HEK293 (cell line): ENCODE measurements around the gene ADAM8.
"Not testable (repeated sequence)": the region's sequence is repeated elsewhere in the genome, so short reads cannot be mapped to it uniquely, and the experiment has no call there.

Source experiments
- CTCF ChIA-PET: fragments of 350-600 bp; formaldehyde crosslinking; extraction: SDS; loops from one replicate; lab custom pipeline; 2021; ENCODE audit warnings: antibody characterized with exemption; lab: Yijun Ruan, JAX
- POLR2A ChIA-PET: fragments of 300-600 bp; formaldehyde crosslinking; extraction: SDS; loops from one replicate; lab custom pipeline; 2020; ENCODE audit warnings: antibody characterized with exemption, inconsistent platforms; lab: Yijun Ruan, JAX
- H3K27ac ChIP-seq: fragments of 200-500 bp; sonication (Bioruptor generic); 2 replicates; pipeline ENCODE4 v1.5.1; 2014; ENCODE audit warnings: low read depth, low read length, control low read depth, inconsistent platforms; ENCODE audit errors: extremely low read depth
- H3K36me3 ChIP-seq, 2 experiments: fragments of 200-500 bp in 1 of 2; sonication (Bioruptor generic) in 1 of 2; 1 replicate in 1 of 2; 2 replicates in 1 of 2; pipeline ENCODE4 v1.5.1; 2014 to 2017; ENCODE audit warnings: inconsistent platforms in 2 of 2, low read length in 2 of 2; ENCODE audit not compliant: control insufficient read depth in 2 of 2, insufficient read depth in 1 of 2
- H3K4me1 ChIP-seq: fragments of 200-500 bp; sonication (Bioruptor generic); 2 replicates; pipeline ENCODE4 v1.5.1; 2014; ENCODE audit warnings: mild to moderate bottlenecking, low read length, inconsistent platforms; ENCODE audit not compliant: control insufficient read depth, insufficient read depth
- H3K4me3 ChIP-seq: 2 replicates; pipeline ENCODE4 v1.5.1; 2011; ENCODE audit warnings: low read depth, mild to moderate bottlenecking, control low read depth, low read length, moderate library complexity
- H3K9me3 ChIP-seq: fragments of 200-500 bp; sonication (Bioruptor generic); 2 replicates; pipeline ENCODE4 v1.5.1; 2014; ENCODE audit warnings: low read depth, low read length, inconsistent platforms; ENCODE audit not compliant: control insufficient read depth, insufficient read depth
- GFI1B ChIP-seq: fragments of 450-650 bp; formaldehyde crosslinking; IDR thresholded peaks from 2 replicates; pipeline ENCODE4 v1.5.1; 2016; ENCODE audit warnings: missing biosample characterization, missing genetic modification characterization
- HOXD13 ChIP-seq: sonication (generic); formaldehyde crosslinking; IDR thresholded peaks from 2 replicates; pipeline ENCODE4 v1.8.0; 2022; ENCODE audit warnings: missing genetic modification reagents, borderline replicate concordance
- PRDM10 ChIP-seq: fragments of 450-650 bp; formaldehyde crosslinking; IDR thresholded peaks from 2 replicates; pipeline ENCODE4 v1.5.1; 2016; ENCODE audit warnings: missing biosample characterization, missing genetic modification characterization
- SCRT2 ChIP-seq: fragments of 450-650 bp; formaldehyde crosslinking; IDR thresholded peaks from 2 replicates; pipeline ENCODE4 v1.5.1; 2016; ENCODE audit warnings: missing biosample characterization, missing genetic modification characterization
- SP3 ChIP-seq: fragments of 450-650 bp; formaldehyde crosslinking; IDR thresholded peaks from 2 replicates; pipeline ENCODE4 v1.5.1; 2016; ENCODE audit warnings: missing biosample characterization, missing genetic modification characterization
- SP7 ChIP-seq: fragments of 450-650 bp; formaldehyde crosslinking; IDR thresholded peaks from 2 replicates; pipeline ENCODE4 v1.5.1; 2016; ENCODE audit warnings: missing biosample characterization, missing genetic modification characterization
- TCF7L2 ChIP-seq: IDR thresholded peaks from 2 replicates; pipeline ENCODE4 v1.6.1; 2011; ENCODE audit warnings: low read depth, mild to moderate bottlenecking, inconsistent platforms, low read length, moderate library complexity, borderline replicate concordance
- WT1 ChIP-seq: fragments of 450-650 bp; formaldehyde crosslinking; IDR thresholded peaks from 2 replicates; pipeline ENCODE4 v1.5.1; 2016; ENCODE audit warnings: missing biosample characterization, missing genetic modification characterization
- ZBTB21 ChIP-seq: fragments of 450-650 bp; formaldehyde crosslinking; IDR thresholded peaks from 2 replicates; pipeline ENCODE4 v1.5.1; 2017; ENCODE audit warnings: missing biosample characterization, missing genetic modification characterization
- ZEB2 ChIP-seq: fragments of 450-650 bp; formaldehyde crosslinking; IDR thresholded peaks from 2 replicates; pipeline ENCODE4 v1.5.1; 2016; ENCODE audit warnings: missing biosample characterization, missing genetic modification characterization
- ZIC2 ChIP-seq: fragments of 450-650 bp; formaldehyde crosslinking; IDR thresholded peaks from 2 replicates; pipeline ENCODE4 v1.5.1; 2016; ENCODE audit warnings: missing biosample characterization, missing genetic modification characterization
- ZNF10 ChIP-seq: fragments of 450-650 bp; formaldehyde crosslinking; IDR thresholded peaks from 2 replicates; pipeline ENCODE4 v1.5.1; 2017; ENCODE audit warnings: missing biosample characterization, missing genetic modification characterization
- ZNF202 ChIP-seq: fragments of 450-650 bp; formaldehyde crosslinking; IDR thresholded peaks from 2 replicates; pipeline ENCODE4 v1.5.1; 2016; ENCODE audit warnings: missing biosample characterization, missing genetic modification characterization, borderline replicate concordance
- ZNF239 ChIP-seq: fragments of 450-650 bp; formaldehyde crosslinking; IDR thresholded peaks from 2 replicates; pipeline ENCODE4 v1.5.1; 2016; ENCODE audit warnings: missing biosample characterization, missing genetic modification characterization
- ZNF37A ChIP-seq: fragments of 450-650 bp; IDR thresholded peaks from 2 replicates; pipeline ENCODE4 v1.5.1; 2018; ENCODE audit warnings: missing biosample characterization, missing genetic modification characterization
- ZNF488 ChIP-seq: fragments of 450-650 bp; formaldehyde crosslinking; IDR thresholded peaks from 2 replicates; pipeline ENCODE4 v1.5.1; 2016; ENCODE audit warnings: missing biosample characterization, missing genetic modification characterization
- ZNF555 ChIP-seq: fragments of 450-650 bp; formaldehyde crosslinking; conservative IDR thresholded peaks from 2 replicates; pipeline ENCODE4 v1.5.1; 2017; ENCODE audit warnings: missing biosample characterization, mild to moderate bottlenecking, missing genetic modification characterization, inconsistent platforms
- ZNF639 ChIP-seq: fragments of 450-650 bp; formaldehyde crosslinking; IDR thresholded peaks from 2 replicates; pipeline ENCODE4 v1.5.1; 2016; ENCODE audit warnings: missing biosample characterization, missing genetic modification characterization
- ZNF677 ChIP-seq: fragments of 450-650 bp; IDR thresholded peaks from 2 replicates; pipeline ENCODE4 v1.5.0; 2018; ENCODE audit warnings: missing biosample characterization, mild to moderate bottlenecking, missing genetic modification characterization, moderate library complexity
- ZNF785 ChIP-seq: fragments of 450-650 bp; formaldehyde crosslinking; IDR thresholded peaks from 2 replicates; pipeline ENCODE4 v1.5.1; 2016; ENCODE audit warnings: missing biosample characterization, missing genetic modification characterization
- ZSCAN23 ChIP-seq: fragments of 450-650 bp; formaldehyde crosslinking; IDR thresholded peaks from 2 replicates; pipeline ENCODE4 v1.5.1; 2016; ENCODE audit warnings: missing biosample characterization, missing genetic modification characterization
- ZSCAN30 ChIP-seq: fragments of 450-650 bp; IDR thresholded peaks from 2 replicates; pipeline ENCODE4 v1.5.1; 2018; ENCODE audit warnings: missing biosample characterization, mild to moderate bottlenecking, missing genetic modification characterization, moderate library complexity

The ADAM8 gene

GRCh38 chr10:133266056-133266795 is 10.4 kb downstream of the ADAM8 start:
- CTCF ChIA-PET, result interaction anchor here (0.6 to 1.1 kb wide), 4 partner anchors 9 to 38 kb away, joined by 3 to 5 read pairs (median 4); no protein-coding TSS in a partner anchor

GRCh38 chr10:133265052-133265451 is 11.6 kb downstream of the ADAM8 start:
- POLR2A ChIA-PET, CTCF ChIA-PET, H3K36me3 ChIP-seq, H3K27ac ChIP-seq, H3K9me3 ChIP-seq, H3K4me3 ChIP-seq, H3K4me1 ChIP-seq: not testable (repeated sequence)

More at GRCh38 chr10:133266056-133266795, 10.4 kb downstream of the ADAM8 start:
- Histone ChIP-seq H3K9me3 (no peaks in the 10 kb centered on the region), H3K4me3 (no peak overlapping the region), H3K4me1 (peaks cover 3% of the 10 kb centered on the region), H3K36me3 (peaks cover 0 to 10% of the 10 kb centered on the region in 2 experiments; a peak in 1 of 3 replicates), H3K27ac (no peak overlapping the region)
- POLR2A ChIA-PET, result no interaction called here
- TF ChIP-seq ZIC2 (tag by site-specific recombination) (no peak), ZSCAN30 (no peak), SP7 (tag by site-specific recombination) (no peak), ZBTB21 (tag by site-specific recombination) (no peak), WT1 (tag by site-specific recombination) (no peak), HOXD13 (no peak), ZNF239 (tag by site-specific recombination) (no peak), GFI1B (tag by site-specific recombination) (no peak), SCRT2 (tag by site-specific recombination) (no peak), ZNF10 (tag by site-specific recombination) (no peak), ZNF488 (tag by site-specific recombination) (no peak), ZNF639 (tag by site-specific recombination) (no peak), ZNF677 (tag by site-specific recombination) (no peak), PRDM10 (tag by site-specific recombination) (no peak), ZNF37A (no peak), ZEB2 (tag by site-specific recombination) (no peak)

GRCh38 chr10:133264461-133264860 is 12.2 kb downstream of the ADAM8 start:
- ChIA-PET POLR2A (no interaction called here), CTCF (no interaction called here)
- TF ChIP-seq SP3 (tag by site-specific recombination) (no peak), ZNF555 (no peak), ZSCAN23 (tag by site-specific recombination) (no peak), TCF7L2 (no peak), ZNF202 (tag by site-specific recombination) (no peak), ZNF10 (tag by site-specific recombination) (no peak), ZNF785 (tag by site-specific recombination) (no peak)
- TF ChIP-seq, all 188 proteins: peak for 0
- H3K4me1 ChIP-seq, result peaks cover 3% of the 10 kb centered on the region
- H3K27ac ChIP-seq, result no peak overlapping the region
- no peaks in the 10 kb centered on the region for H3K9me3 ChIP-seq
- H3K4me3 ChIP-seq, result no peak overlapping the region
- H3K36me3 ChIP-seq, result peaks cover 0 to 5% of the 10 kb centered on the region in 2 experiments; a peak in 1 of 3 replicates
